GDM1 (cell line): ENCODE measurements around the gene C14orf119.

Source experiments
- DNase-seq: peaks from one replicate; lab custom pipeline; 2025; lab: John Stamatoyannopoulos, UW

The C14orf119 gene, protein sequence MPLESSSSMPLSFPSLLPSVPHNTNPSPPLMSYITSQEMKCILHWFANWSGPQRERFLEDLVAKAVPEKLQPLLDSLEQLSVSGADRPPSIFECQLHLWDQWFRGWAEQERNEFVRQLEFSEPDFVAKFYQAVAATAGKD

DNA sequence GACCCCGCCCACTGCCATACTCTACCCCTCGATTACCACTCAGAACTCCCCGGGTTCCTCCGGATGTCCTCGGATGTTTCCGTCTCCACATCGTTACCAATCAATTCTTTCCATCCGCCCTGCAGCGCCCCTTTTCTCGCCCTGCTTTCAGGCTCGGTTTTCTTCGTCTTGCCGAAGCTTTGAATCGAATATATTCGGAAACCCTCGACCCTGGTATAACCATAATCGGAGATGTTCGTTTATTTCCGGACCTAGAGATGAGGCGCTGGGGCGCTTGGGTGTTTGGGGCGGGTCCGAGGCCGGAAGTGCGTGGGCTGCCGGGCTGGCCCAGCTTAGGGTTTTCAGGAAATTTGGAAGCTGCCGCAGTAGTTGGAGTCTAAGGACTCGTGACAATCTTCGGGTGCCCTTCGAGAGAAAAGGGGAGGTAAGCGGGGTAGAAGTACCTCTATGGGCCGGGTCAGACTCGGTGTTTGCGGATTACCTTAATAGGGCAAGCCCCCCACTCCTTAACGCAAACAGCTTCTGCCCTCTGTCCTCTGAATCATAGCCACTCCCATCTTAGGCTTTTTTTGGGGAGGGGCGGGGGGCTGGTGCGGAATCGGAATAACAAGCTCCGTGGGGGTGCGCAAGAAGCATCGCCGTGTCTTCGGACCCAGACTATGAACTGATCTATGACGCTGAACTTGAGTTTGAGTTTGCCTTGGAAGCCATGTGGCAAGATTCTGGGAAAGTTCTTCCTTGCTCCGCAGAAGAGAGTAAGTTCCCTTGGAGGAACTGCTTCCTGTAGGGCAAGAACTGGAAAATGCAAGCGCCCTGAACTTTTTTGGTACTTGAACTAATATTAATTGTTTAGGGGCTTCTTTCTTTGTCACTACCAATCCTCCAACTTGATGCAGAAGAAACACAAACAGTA, at the start of gene C14orf119:
C14orf119 (plus strand) TSS at position 310 of the 913 bp plus-strand sequence. CDS start 2,154 bp downstream, outside the sequence.
- no peak for DNase-seq

DNA sequence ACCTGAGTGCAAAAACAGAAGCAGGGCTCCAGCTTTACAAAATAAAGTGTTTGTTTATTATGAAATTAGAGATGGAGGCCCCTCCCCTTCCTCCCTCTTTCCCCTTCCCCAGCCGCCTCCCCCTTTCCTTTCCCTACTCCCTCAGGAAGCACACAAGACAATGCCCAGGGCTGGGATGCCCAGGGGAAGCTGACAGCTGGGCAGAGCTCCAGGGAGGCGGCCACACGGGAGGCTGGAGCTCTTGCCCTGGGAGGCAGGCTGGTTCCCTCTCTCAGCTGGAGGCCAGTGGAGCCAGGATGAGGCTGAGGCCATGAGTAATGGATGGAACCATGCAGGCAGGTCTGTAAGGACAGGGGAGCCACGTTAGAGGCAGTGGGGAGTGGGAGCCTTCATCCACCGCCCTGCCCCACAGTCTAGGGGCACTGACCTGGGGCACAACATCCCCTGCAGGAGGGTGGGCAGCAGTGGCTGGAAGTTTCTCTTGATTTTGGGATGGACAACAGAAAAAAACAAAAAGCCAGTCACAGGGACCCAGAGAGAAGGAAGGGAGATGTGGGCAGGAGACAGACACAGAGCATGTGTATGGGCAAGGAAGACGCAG, 48.2 kb upstream of the C14orf119 start:
- no peak for DNase-seq

DNA sequence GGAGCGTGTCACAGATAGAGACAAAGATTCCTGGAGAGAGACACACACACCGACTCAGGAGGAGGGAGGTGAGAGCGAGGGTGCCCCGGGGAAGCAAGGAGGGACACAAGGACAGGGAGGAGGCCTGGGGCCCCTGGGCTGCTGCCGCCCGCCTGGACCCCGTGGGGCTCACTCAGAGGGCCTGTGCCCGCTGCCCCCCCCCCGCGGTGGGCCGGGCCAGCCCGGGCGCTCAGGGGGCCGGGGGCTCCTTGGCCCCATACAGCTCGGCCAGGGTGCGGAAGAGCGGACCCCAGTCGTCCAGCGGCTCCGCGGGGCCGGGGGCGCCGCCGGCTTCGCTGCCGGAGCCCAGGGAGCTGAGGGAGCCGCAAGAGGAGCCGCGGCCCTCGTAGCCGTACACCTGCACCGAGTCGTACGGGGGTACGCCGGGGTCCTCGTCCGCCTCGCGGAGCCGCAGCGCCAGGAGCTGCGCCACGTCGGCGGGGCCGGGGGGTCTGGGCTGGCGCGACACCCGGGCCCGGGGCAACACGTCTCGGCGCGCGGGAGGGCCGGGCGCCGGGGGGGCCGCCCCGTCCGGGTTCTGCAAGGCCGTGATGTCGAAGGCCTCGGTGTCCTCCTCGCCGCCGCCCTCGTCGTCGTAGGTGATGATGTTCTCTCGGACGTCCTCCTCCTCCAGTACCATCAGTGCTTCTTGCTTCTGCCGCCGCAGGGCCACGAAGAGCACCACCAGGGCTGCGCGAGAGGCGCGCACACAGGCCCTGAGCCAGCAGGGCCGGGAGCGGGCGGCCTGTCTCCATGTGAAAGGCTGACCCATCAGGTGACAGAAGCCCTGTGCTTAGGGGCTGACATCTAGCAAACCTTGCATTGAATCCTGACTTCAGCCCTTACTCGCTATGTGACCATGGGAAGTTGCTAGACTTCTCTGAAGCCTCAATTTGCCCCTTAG, 47.3 kb upstream of the C14orf119 start:
- DNase-seq, result no peak

DNA sequence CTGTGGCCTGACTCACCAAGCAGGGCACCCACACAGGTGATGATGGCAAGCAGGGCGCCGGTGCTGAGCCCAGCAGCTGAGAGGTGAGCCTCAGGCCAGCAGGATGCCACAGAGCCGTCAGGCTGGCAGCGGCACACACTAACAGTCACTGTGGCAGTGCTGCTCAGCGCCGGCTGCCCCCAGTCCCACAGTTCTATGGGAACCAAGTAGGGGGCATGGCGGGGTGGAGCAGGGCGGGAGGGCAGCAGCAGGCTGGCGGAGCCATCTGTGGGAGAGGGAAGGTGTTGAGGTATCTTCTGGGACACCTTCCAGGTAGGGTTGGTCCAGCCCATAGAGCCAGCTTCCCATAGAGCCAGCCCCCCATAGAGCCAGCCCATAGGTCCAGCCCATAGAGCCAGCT, 46.3 kb upstream of the C14orf119 start:
- DNase-seq, result no peak

DNA sequence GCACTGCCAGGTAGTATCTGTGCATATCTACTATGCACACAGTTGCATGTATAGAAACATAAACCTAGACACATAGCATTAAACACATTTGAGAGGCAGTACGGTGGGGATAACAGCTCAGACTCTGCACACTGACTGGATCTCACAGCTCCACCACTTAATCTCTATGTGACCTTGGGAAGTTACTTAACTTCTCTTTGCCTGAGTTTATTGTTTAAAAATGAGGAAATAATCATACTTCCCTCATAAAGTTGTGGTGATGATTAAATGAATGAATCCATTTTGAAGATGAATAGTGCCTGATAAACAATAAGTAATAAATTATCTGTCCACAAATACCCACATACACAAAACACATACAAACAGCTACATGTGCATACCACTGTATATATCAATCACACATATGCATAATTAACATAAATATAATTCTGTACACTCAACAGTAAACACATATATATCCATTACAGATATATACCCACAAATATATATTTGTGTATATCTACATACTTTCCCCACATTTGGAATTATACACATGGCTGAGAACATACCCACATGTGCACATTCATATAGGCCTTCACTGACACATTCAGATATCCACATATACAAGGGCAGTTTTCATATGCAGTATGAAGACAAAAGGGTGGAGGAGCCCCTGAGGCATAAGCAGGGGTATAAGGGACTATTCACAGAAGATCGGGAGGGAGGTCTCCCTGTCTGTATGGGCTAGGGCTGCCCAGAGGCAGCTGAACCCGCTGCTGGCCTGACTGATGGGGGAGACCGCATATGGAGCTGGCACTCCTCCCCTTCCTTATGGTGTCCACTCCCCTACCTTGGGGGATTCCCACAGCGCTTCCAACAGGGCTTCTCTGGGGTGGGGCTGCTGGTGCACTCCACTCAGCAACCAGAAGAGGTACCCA, 43.9 kb upstream of the C14orf119 start:
- DNase-seq, result no peak

DNA sequence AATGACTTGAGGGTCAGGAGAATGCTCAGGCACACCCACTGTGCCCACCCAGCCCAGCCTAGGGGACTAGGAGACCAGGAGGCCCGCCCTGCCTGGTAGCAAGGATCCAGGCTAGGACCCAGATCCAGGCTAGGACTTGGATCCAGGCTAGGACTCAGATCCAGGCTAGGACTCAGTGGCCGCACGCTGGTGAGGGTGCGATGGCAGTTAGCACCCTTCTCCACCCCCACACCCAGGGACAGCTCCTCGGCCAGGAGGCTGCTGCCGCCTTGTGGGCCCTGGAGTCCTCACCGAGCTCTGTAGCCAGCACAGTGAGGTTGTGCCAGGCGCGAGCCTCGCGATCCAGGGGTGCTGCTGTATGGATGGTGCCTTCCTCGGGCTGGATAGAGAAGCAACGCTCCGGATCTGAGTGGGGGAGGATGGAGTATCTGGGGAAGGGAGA, 43.1 kb upstream of the C14orf119 start:
- no peak for DNase-seq

DNA sequence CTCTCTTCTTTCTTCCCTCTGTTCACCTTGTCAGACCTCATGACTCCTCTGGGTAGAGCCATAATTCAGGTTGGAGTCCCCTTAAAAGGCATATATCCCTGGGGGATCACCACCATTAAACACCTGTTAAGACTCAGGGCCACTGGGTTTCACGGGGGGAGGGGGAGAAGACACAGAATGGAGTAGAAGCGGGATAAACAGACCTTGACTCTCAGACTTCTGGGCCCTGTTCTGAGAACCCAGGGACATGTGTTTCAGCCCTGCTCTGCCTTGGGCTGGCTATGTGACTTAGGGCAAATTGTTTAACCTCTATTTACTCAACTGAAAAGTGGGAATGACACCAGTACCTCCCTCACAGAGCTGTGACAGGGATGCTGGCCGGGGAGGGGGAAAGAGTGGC, 42.6 kb upstream of the C14orf119 start:
- no peak for DNase-seq

DNA sequence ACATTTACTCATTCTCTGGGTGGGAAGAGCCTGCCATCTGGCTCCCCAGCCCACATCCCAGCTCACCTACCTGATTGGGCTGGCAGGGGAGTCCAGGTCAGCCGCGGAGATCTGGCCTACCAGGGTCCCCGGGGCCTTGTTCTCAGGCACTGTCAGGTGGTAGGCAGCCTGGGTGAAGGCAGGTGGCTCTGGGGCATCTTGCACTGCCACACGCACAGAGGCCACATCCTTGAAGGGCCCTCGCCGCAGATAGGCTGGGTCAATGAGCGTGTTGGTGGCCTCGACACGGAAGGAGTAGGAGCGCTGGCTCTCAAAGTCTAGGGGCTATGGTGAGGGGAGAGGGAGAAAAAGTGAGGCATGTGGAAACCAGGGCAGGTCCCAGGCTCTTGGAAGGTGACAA, 41.9 kb upstream of the C14orf119 start:
- DNase-seq, result no peak

DNA sequence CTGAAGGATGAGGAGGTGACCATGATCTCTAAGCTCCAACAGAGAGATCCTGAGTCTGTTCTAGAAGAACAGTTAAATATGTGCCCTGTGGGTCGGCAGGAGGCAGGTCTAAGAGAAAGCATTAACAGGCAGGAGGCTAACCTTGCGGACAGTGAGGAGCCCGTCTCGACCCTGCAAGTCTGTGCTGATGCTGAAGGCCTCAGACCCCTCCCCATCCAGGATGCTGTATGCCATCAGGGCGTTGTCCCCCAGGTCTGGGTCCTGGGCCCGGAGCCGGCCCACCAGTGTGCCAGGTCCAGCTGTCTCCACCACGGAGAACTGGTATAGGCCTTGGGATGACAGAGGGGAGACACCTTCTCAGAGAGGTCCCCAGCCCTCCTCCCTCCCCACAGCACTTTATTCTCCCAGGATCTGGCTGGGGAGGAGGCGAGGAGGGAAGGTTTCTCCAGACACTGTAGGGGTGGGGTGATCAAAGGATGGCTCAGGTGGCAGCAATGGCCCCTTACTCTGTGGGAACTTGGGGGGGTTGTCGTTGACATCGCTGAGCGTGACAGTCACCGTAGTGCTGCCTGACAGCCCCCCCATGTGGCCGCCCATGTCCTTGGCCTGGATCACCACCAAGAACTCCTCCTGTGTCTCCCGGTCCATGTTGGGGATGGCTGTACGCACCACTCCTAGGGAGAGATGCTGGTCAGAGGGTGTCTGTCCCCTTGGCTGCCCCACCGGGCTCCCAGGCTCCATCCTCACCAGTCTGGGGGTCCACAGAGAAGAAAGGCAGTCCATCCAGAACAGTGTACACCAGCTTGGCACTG, 41.1 kb upstream of the C14orf119 start:
- no peak for DNase-seq

DNA sequence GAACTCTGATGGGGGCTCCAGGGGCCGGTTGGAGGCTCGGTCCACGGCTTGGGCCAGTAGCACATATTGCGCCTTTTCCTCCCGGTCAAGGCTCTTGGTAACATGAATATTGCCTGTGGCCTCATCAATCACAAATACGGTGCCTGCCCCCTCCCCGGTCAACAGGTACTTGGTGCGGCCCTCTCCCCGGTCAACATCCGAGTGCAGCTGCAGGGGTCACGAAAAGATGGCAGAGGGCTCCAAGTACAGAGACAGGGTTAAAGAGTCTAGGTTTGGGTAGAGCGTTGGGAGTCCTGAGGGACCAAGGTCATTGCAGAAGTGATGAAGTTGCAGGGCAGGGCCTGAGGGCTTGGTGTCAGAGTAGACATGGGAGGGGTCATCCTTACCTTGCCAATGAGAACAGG, 40.2 kb upstream of the C14orf119 start:
- no peak for DNase-seq

DNA sequence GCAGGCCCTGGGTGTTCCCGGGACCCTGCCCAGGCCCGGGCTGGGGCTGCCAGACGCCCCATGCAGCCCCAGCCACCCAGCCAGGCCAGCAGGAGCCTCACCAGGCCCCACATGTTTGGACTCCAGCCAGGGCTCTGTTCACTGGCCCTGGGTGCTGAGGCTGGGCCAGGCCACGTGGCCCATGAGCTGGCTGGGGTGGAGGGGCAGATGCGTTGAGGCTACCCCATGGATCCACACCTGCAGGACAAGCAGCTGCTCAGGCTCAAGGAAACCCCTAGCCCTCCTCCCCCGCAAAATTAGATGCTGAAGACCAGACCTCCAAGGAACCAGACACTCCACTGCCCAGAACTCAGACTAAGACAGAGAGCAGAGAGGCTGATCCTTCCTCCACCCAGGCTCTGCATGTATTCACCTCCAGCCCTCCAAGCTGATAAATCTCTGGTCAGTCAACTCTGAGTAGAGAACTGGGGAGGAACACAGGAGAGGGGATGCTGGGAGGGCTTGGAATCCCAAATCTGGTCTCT, 39.6 kb upstream of the C14orf119 start:
- no peak for DNase-seq

DNA sequence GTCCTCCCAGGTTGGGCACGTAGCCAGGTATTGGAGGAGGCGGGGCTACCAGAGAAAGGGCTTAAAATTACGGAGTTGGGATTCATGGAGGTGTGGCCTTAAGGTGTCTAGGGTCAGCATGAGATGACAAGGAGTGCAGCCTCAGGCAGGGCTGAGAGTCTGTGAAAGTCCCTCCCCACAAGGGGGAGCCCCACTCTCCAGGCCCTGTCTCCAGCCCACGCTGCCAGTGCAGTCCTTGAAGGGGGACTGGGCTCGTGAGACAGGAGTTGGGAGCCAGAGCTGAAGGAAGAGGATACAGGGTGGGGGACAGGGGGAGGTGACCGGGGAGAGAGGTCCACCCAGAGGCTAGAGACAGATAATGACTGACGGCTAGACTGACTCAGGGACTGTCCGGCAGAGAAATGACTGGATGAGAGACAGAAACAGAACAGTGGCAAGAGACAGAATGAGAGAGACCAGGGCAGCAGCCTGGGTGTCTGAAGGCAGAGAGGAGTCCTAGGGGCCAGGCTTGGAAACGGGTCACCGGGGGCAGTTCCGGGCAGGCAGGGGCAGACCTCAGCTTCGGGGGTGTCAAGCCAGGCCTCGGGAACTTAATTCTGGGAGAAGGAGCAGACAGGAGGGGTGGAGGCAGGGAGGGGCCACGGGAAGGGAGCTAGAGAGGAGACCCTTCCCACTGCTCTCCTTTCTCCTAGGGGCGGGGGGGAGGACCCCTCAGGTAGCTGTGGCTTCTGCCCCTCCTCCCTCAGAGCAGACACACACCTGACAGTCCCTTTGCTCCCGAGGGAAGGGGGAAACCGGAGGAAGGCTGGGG, 39.0 kb upstream of the C14orf119 start:
- DNase-seq, result no peak

DNA sequence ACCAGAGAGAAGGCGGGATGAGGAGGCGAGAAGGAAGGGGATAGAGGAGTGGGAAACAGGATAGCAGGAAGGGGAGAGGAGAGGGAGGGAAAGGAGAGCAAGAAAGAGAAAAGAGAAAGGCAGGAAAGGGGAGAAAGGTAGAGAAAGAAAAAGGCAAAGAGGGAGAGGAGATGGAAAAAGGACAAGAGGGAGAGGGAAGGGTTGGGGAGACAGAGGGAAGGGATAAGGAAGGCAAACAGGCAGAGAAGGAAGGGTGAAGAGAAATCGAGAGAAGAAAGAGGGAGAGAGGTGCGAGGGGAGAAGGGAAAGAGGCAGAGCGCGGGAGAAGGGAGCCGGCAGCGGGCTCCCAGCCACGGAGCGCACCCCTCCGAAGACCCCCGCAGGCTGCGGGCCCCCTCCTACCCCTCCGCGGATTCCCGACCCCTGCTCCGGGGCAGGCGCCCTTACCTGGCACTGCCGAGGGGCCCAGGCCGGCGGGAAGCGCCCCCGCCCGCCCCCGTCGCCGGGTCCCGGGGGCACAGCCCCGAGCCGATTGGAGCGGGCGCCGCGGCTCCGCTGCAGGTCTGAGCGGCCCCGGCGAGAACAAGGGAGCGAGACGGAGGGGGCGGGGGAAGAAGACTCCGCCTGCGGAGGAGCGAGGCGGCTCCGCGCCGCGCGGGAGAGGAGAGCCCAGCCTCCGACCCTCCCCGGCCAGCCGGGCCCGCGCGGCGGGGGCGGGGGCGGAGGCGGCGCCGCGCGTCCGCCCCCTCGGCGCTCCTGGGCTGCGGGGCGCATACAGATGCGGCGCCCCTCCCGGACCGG, 38.1 kb upstream of the C14orf119 start, which contains the start of gene CDH24:
CDH24 (minus strand) TSS at position 565 of the 801 bp plus-strand sequence. CDS start 1,787 bp downstream, outside the sequence.
- DNase-seq, result no peak

DNA sequence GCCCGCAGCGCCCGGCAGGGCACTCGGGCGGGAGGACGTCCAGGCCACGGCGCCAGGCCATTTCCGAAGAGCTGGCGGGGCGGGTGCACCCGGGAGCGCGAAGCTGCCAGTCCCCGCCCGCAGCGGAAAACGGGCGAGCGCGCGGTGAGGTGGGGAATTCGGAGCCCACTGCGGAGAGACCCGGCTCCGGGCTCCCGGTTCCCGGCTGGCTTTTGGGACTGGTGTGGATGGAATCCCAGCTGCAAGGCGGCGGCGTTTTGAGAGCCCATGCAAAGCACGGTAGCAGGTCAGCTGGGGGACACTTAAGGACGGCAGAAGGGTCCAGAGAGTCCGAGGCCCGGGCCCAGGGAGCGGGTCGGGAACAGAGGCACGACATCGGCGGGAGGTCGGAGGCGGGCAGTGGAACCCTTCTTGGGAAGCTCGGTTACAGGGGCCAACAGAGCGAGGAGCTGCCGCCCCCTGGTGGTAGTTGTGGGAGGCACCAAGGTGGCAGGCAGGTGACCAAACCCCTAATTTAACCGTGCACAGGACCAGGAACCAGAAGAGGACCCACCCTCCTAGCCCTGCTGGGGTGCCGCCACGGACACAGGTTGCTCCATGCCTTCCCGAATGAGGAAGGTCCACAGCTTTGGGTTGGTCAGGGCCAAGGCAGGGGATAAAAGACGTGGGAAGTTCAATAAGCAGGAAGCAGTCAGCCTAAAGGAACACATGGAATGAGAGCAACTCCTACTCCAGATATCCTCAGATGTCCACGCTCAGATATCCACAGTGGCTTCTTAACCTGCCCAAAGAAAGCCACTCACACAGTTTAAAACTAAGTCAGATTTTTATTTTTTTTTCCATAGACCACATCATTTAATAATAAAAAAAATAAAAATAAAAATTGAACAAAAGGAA, 37.3 kb upstream of the C14orf119 start:
- no peak for DNase-seq

DNA sequence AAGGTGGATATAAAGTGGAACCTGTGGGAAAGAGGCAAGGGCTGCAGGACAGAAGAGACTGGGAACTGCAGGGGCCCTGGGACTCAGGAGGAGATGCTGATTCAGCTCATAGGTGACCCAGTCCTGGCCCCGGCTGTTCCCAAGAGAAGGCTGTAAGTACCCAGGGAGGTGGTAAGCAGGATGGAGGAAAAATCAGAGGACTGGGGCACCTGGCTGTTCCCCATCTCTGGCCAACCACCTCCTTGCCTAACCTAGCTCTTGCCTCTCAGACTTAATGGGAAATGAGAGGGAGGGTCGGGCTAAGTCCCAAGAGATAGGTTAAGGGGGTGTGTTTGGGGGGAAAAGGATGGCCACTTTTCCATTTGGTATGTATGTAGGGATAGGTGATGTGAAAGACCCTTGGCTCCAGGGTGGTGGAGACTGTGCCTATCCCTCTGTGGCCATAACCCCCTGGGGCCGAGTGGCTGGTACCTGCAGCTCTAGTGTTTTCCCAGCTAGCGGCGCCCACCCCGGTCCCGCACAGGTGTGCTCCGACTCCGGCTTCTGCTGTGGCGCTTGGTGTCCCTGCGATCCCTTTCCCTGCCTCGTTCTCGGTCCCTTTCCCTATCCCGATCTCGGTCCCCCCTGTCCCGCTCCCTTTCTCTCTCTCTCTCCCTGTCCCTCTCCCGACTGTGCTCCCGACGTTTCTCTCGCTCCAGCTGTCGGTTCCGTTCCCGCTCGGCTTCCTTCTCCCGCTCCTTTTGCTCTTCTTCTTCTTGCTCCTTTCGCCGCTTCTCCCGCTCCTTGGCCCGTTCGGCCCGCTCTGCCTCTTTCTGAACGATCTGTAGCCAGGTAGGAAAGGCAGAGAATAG, 36.4 kb upstream of the C14orf119 start:
- DNase-seq, result no peak
